Testis (tissue), 2 donors: ENCODE measurements around the gene RAPGEF5.

Source experiments
- POLR2A ChIP-seq: fragments of 450-650 bp; IDR thresholded peaks from one replicate; pipeline ENCODE4 v1.6.1; 2017; ENCODE audit warnings: antibody characterized with exemption, mild to moderate bottlenecking, moderate library complexity
- TF ChIP-seq, protein P1 (sequence below), 3 experiments: fragments of 450-650 bp in 2 of 3; fragments of 200-600 bp in 1 of 3; sonication (generic) in 1 of 3; IDR thresholded peaks; one replicate each; pipeline ENCODE4 v1.5.1; 2016 to 2019; ENCODE audit warnings: antibody characterized with exemption in 3 of 3, mild to moderate bottlenecking in 2 of 3, moderate library complexity in 1 of 3

DNA sequence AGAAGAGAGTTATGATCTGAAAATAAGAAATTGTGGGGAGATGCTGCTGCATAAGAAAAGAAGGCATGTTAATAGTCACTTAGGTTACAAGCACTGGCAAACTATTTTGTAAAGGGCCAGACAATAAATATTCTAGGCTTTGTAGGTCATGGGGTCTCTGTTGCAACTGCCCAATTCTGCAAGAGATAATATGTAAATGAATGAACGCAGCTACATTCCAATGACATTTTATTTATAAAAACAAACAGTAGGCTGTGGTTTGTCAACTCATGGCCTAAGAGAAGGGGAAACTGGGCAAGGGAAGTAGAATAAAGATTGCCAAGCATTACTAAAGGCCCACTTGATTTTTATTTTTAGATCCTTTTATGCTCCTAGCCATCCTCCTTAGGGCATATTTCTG lies 133.1 kb downstream of the RAPGEF5 start:
- TF ChIP-seq, protein P1, sequence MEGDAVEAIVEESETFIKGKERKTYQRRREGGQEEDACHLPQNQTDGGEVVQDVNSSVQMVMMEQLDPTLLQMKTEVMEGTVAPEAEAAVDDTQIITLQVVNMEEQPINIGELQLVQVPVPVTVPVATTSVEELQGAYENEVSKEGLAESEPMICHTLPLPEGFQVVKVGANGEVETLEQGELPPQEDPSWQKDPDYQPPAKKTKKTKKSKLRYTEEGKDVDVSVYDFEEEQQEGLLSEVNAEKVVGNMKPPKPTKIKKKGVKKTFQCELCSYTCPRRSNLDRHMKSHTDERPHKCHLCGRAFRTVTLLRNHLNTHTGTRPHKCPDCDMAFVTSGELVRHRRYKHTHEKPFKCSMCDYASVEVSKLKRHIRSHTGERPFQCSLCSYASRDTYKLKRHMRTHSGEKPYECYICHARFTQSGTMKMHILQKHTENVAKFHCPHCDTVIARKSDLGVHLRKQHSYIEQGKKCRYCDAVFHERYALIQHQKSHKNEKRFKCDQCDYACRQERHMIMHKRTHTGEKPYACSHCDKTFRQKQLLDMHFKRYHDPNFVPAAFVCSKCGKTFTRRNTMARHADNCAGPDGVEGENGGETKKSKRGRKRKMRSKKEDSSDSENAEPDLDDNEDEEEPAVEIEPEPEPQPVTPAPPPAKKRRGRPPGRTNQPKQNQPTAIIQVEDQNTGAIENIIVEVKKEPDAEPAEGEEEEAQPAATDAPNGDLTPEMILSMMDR (IDR thresholded peaks at IDR 0.05), result no peak
- no peak for TF ChIP-seq POLR2A
